Breast epithelium (tissue), 4 donors: ENCODE data around the gene GLYATL3. TPM values are rescaled to one million over a fixed set of nuclear protein-coding genes. Genes with fewer than 3 reads are reported as not detected.

Experiments
- DNase-seq, 2 donors: peaks; one replicate each; pipeline ENCODE4 v3.0.0-alpha.2; 2019; ENCODE audit warnings: low spot score in 2 of 2
- H3K27ac ChIP-seq, 2 donors: fragments of 200-600 bp; sonication (generic) in 1 of 2; one replicate each; pipeline ENCODE4 v1.5.1; 2016 to 2019; ENCODE audit warnings: mild to moderate bottlenecking in 1 of 2
- H3K27me3 ChIP-seq, 2 donors: fragments of 200-600 bp; sonication (generic) in 1 of 2; one replicate each; pipeline versions ENCODE4 v1.5.1 to v1.6.0; 2017 to 2019; ENCODE audit warnings: control low read depth in 1 of 2, mild to moderate bottlenecking in 1 of 2
- H3K36me3 ChIP-seq: fragments of 200-600 bp; one replicate; pipeline ENCODE4 v1.5.1; 2019
- H3K4me1 ChIP-seq, 2 donors: fragments of 200-600 bp; sonication (generic); one replicate each; pipeline ENCODE4 v1.5.1; 2016 to 2019; ENCODE audit warnings: control low read depth in 1 of 2
- H3K4me3 ChIP-seq, 3 donors: fragments of 200-600 bp; sonication (generic); 1 replicate in 2 of 3; 2 replicates in 1 of 3; pipeline ENCODE4 v1.5.1; 2016 to 2019; ENCODE audit warnings: mild to moderate bottlenecking in 3 of 3, moderate library complexity in 2 of 3
- H3K9me3 ChIP-seq, 2 donors: fragments of 200-600 bp; sonication (generic) in 1 of 2; one replicate each; pipeline ENCODE4 v1.5.1; 2016 to 2019; ENCODE audit warnings: control low read depth in 1 of 2
- POLR2A ChIP-seq: fragments of 450-650 bp; IDR thresholded peaks from one replicate; pipeline ENCODE4 v1.6.1; 2016; ENCODE audit warnings: antibody characterized with exemption, mild to moderate bottlenecking, moderate library complexity
- POLR2AphosphoS5 ChIP-seq, 3 donors: sonication (generic); formaldehyde crosslinking; IDR thresholded peaks; one replicate each; pipeline ENCODE4 v1.6.1; 2017; ENCODE audit warnings: antibody characterized with exemption in 3 of 3
- intact Hi-C: fragments of 100-400 bp; cut with DNase I; formaldehyde crosslinking; loops from one replicate; pipeline ENCODE4 v1.15.1; 2023; ENCODE audit warnings: low total_unique reads
- total RNA-seq, 3 donors: library from RNA; depleted of rRNA; stranded (reverse); fragments of >200 nt; gene quantifications; one replicate each; pipeline ENCODE4 v1.1.0, GENCODE V29; 2016
- TF ChIP-seq, protein P1 (sequence below), 3 donors: fragments of 450-650 bp; IDR thresholded peaks; one replicate each; pipeline ENCODE4 v1.5.1; 2016 to 2017; ENCODE audit warnings: antibody characterized with exemption in 3 of 3, mild to moderate bottlenecking in 3 of 3, moderate library complexity in 3 of 3

Gene GLYATL3
- total RNA-seq, 3 donors from 2014 or later = not detected

DNA sequence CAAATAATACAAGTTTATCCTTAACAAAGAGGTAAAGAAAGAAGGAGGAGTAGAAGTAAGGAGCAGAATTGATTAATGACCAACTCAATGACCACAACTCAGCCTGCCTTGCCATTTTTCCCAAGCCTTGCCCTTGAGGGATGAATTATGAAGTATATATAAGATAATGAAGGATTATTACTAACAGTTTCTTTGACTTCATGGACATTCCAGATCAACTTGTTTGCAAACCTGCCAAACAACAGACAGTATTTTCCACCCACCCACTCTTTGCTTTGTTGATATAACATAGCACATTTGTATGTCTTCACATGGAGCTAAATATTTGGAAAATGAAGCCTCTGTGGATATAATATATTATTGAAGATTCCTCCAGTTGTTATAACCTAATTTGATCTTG, 40.9 kb downstream of the GLYATL3 start:
- Histone ChIP-seq H3K9me3 (no peaks in the 10 kb centered on the region), H3K4me3 (no peak overlapping the region), H3K27me3 (no peaks in the 10 kb centered on the region), H3K27ac (no peak overlapping the region), H3K4me1 (no peaks in the 10 kb centered on the region), H3K36me3 (no peaks in the 10 kb centered on the region)
- no peak for TF ChIP-seq POLR2AphosphoS5 (IDR thresholded peaks at IDR 0.05)
- no peak for DNase-seq
- intact Hi-C loops = no loop called here

DNA sequence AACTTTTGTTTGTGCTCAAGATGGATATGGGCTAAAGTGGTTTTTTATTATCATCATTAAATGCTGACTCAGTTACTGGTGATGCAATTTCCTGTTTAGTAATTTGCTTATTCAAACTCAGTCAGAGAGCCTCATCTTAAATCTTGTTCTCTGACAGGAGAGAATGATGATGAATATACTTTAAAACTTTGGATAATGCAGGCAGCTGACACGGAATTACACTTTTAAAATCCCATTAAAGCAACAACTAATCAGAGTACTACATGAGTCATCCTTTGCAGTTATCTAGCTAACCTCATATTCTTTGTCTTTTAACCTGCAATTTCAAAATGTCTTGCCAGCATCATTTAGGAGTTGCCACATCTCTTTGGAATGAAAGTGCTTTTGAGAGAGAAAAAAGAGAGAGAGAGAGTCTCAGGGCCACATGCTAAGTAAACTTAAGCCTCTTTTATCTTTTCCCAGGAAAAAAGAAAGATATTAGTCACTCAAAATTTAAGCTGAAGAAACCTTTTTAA, 41.5 kb downstream of the GLYATL3 start:
- no peaks in the 10 kb centered on the region for H3K4me1 ChIP-seq
- H3K27me3 ChIP-seq = no peaks in the 10 kb centered on the region
- intact Hi-C loops = no loop called here
- no peaks in the 10 kb centered on the region for H3K9me3 ChIP-seq
- no peak for DNase-seq
- no peaks in the 10 kb centered on the region for H3K36me3 ChIP-seq
- TF ChIP-seq POLR2AphosphoS5 (IDR thresholded peaks at IDR 0.05) = no peak
- TF ChIP-seq, protein P1, sequence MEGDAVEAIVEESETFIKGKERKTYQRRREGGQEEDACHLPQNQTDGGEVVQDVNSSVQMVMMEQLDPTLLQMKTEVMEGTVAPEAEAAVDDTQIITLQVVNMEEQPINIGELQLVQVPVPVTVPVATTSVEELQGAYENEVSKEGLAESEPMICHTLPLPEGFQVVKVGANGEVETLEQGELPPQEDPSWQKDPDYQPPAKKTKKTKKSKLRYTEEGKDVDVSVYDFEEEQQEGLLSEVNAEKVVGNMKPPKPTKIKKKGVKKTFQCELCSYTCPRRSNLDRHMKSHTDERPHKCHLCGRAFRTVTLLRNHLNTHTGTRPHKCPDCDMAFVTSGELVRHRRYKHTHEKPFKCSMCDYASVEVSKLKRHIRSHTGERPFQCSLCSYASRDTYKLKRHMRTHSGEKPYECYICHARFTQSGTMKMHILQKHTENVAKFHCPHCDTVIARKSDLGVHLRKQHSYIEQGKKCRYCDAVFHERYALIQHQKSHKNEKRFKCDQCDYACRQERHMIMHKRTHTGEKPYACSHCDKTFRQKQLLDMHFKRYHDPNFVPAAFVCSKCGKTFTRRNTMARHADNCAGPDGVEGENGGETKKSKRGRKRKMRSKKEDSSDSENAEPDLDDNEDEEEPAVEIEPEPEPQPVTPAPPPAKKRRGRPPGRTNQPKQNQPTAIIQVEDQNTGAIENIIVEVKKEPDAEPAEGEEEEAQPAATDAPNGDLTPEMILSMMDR (IDR thresholded peaks at IDR 0.05) = no peak
- TF ChIP-seq POLR2A = no peak
- H3K4me3 ChIP-seq = no peak overlapping the region
- H3K27ac ChIP-seq = no peak overlapping the region

DNA sequence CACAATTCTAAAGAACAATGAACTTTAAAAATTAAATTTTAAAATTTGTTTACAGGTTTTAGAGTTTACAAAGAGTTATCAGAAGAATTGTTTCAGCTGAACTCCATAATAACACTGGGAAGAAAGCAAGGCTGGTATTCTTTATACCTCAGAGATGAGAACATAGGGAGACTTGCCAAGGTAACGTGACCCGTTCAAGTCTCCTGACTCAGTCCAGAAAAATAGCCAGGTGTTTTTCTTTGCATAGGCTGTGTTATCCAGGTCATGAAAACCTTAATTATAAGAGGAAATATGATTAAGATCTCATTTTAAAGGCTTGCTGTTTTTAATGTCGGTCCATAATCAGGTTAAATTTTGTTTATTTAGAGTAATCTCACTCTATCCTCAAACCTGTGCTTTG, 42.2 kb downstream of the GLYATL3 start:
- H3K27me3 ChIP-seq = no peaks in the 10 kb centered on the region
- no peak for DNase-seq
- H3K4me3 ChIP-seq = no peak overlapping the region
- H3K36me3 ChIP-seq = no peaks in the 10 kb centered on the region
- H3K9me3 ChIP-seq = no peaks in the 10 kb centered on the region
- intact Hi-C loops = no loop called here
- no peaks in the 10 kb centered on the region for H3K4me1 ChIP-seq
- no peak overlapping the region for H3K27ac ChIP-seq
- TF ChIP-seq, protein P1 (IDR thresholded peaks at IDR 0.05) = no peak
- no peak for TF ChIP-seq POLR2AphosphoS5 (IDR thresholded peaks at IDR 0.05)
- TF ChIP-seq POLR2A = no peak

DNA sequence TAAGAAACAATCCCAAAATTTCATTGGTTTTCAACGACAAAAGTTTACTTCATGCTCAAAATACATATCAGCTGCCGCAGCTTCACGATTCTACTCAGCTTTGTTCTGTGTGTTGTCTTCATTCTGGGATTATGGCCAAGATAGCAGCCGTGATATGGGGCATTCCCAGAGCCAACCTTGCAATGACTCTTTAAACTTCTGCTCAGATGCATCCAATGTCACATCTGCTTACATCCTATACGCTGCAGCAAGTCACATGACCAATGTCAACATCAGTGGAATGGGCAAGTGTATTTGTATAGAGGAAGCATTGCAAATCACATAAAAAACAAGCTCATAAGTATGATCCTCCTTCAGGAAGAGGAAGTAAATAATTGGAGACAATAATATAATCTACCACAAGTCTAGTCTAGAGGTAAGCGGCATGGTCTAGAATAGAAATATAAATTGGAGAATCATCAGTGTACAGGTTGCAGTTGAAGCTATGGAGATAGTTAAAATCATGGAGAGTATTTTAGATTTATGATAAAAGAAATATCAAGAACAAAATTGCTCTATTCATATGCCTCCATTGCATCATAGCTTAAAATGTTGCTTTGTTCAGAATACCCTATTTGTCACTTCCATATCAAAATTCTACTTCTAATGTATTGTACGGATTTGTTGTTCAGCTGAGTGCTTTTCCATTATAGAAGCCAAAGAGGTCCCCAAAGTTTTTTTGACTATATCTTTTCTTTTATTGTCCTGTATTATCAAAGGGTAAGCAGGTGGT, 43.5 kb downstream of the GLYATL3 start:
- no peaks in the 10 kb centered on the region for H3K9me3 ChIP-seq
- H3K4me3 ChIP-seq = no peak overlapping the region
- no peak for DNase-seq
- H3K4me1 ChIP-seq = no peaks in the 10 kb centered on the region
- intact Hi-C loops = no loop called here
- no peak overlapping the region for H3K27ac ChIP-seq
- TF ChIP-seq POLR2A (no peak), POLR2AphosphoS5 (IDR thresholded peaks at IDR 0.05) (no peak)
- TF ChIP-seq, protein P1 (IDR thresholded peaks at IDR 0.05) = no peak
- H3K36me3 ChIP-seq = no peaks in the 10 kb centered on the region
- no peaks in the 10 kb centered on the region for H3K27me3 ChIP-seq

DNA sequence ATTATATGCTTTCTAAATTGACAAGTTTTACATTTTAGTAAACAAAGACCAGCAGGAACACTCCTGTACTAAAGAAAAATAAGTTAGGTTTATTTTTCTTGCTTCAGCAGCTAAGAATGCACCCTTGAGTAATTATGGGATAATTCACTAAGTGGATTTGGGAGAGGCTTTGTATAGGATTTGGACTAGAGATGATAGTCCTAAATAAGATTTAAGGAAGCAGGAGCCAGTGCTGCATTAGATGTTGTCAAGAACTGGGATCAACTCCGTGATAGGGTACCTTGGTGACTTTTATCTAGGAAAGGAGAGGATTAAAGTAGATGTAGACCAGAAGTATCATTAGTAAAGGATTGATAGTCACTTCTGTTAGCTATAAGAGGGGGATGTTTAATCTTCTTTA, 46.6 kb downstream of the GLYATL3 start:
- Histone ChIP-seq H3K9me3 (no peaks in the 10 kb centered on the region), H3K36me3 (no peaks in the 10 kb centered on the region), H3K4me3 (no peak overlapping the region), H3K4me1 (no peaks in the 10 kb centered on the region), H3K27ac (no peak overlapping the region), H3K27me3 (no peaks in the 10 kb centered on the region)
- TF ChIP-seq POLR2A = no peak
- no peak for TF ChIP-seq POLR2AphosphoS5 (IDR thresholded peaks at IDR 0.05)
- TF ChIP-seq, protein P1 (IDR thresholded peaks at IDR 0.05) = no peak
- intact Hi-C loops = no loop called here
- DNase-seq = no peak
